Measurements from ENCODE around the gene EBLN1.

Gene EBLN1

GRCh38 chr10:22251751-22252223 lies 34.0 kb upstream of the EBLN1 start:
- TF ChIP-seq REST (IDR thresholded peaks at IDR 0.05; ENCODE audit: insufficient read depth in 1 of 2, low read depth in 2 of 2, low read length in 2 of 2) (no peak), FOXP2 (optimal IDR thresholded peaks at IDR 0.05; ENCODE audit: borderline replicate concordance, extremely low read depth, extremely low read length, insufficient read depth) (no peak), SIN3A (IDR thresholded peaks at IDR 0.05; ENCODE audit: borderline replicate concordance, insufficient read depth, low read length) (no peak), POLR2AphosphoS5 (IDR thresholded peaks at IDR 0.05; ENCODE audit: low read depth, low read length) (no peak), TAF1 (IDR thresholded peaks at IDR 0.05; ENCODE audit: borderline replicate concordance, insufficient read depth, low read length) (no peak)

- TF ChIP-seq REST (IDR thresholded peaks at IDR 0.05; ENCODE audit: insufficient read depth in 1 of 2, low read depth in 2 of 2, low read length in 2 of 2) (no peak), FOXP2 (optimal IDR thresholded peaks at IDR 0.05; ENCODE audit: borderline replicate concordance, extremely low read depth, extremely low read length, insufficient read depth) (no peak), TAF1 (IDR thresholded peaks at IDR 0.05; ENCODE audit: borderline replicate concordance, insufficient read depth, low read length) (no peak), SIN3A (IDR thresholded peaks at IDR 0.05; ENCODE audit: borderline replicate concordance, insufficient read depth, low read length) (no peak), POLR2AphosphoS5 (IDR thresholded peaks at IDR 0.05; ENCODE audit: low read depth, low read length) (no peak)
Observed at GRCh38 chr10:22250897-22251660, 33.3 kb upstream of the EBLN1 start.

GRCh38 chr10:22247636-22248035 lies 29.8 kb upstream of the EBLN1 start:
- TF ChIP-seq TAF1 (IDR thresholded peaks at IDR 0.05; ENCODE audit: borderline replicate concordance, insufficient read depth, low read length) = no peak
- TF ChIP-seq SIN3A (IDR thresholded peaks at IDR 0.05; ENCODE audit: borderline replicate concordance, insufficient read depth, low read length) = no peak
- TF ChIP-seq FOXP2 (optimal IDR thresholded peaks at IDR 0.05; ENCODE audit: borderline replicate concordance, extremely low read depth, extremely low read length, insufficient read depth) = no peak
- TF ChIP-seq REST (IDR thresholded peaks at IDR 0.05; ENCODE audit: insufficient read depth in 1 of 2, low read depth in 2 of 2, low read length in 2 of 2) = no peak
- TF ChIP-seq POLR2AphosphoS5 (IDR thresholded peaks at IDR 0.05; ENCODE audit: low read depth, low read length) = no peak

- TF ChIP-seq SIN3A (IDR thresholded peaks at IDR 0.05; ENCODE audit: borderline replicate concordance, insufficient read depth, low read length) = no peak
- no peak for TF ChIP-seq FOXP2 (optimal IDR thresholded peaks at IDR 0.05; ENCODE audit: borderline replicate concordance, extremely low read depth, extremely low read length, insufficient read depth)
- no peak for TF ChIP-seq TAF1 (IDR thresholded peaks at IDR 0.05; ENCODE audit: borderline replicate concordance, insufficient read depth, low read length)
- TF ChIP-seq REST (IDR thresholded peaks at IDR 0.05; ENCODE audit: insufficient read depth in 1 of 2, low read depth in 2 of 2, low read length in 2 of 2) = no peak
- TF ChIP-seq POLR2AphosphoS5 (IDR thresholded peaks at IDR 0.05; ENCODE audit: low read depth, low read length) = no peak
Observed at GRCh38 chr10:22246680-22247391, 29.0 kb upstream of the EBLN1 start.

Measured in PFSK-1 (cell line).